ENCODE measurements around the gene IFI35. TPM values are rescaled to one million over a fixed set of nuclear protein-coding genes. Genes with fewer than 3 reads are reported as not detected.

Gene IFI35
- total and polyA plus RNA-seq, 12 donors: 7.0 to 61.6 (median 13.6) TPM

GRCh38 chr17:43025766-43026537 lies 19.4 kb downstream of the IFI35 start:
- WGBS, 2 donors: 64% methylated on average over 15 to 16 of the region's 16 CpGs
- Histone ChIP-seq H3K36me3 (no peaks in the 10 kb centered on the region), H3K9me3 (no peaks in the 10 kb centered on the region), H3K27ac (no peak overlapping the region), H3K4me3 (peak overlapping the region in 1 of 10 donors; percentile 62), H3K27me3 (no peaks in the 10 kb centered on the region), H3K4me1 (peaks cover 0 to 25% (median 15%) of the 10 kb centered on the region in 9 donors)
- TF ChIP-seq, protein P1, sequence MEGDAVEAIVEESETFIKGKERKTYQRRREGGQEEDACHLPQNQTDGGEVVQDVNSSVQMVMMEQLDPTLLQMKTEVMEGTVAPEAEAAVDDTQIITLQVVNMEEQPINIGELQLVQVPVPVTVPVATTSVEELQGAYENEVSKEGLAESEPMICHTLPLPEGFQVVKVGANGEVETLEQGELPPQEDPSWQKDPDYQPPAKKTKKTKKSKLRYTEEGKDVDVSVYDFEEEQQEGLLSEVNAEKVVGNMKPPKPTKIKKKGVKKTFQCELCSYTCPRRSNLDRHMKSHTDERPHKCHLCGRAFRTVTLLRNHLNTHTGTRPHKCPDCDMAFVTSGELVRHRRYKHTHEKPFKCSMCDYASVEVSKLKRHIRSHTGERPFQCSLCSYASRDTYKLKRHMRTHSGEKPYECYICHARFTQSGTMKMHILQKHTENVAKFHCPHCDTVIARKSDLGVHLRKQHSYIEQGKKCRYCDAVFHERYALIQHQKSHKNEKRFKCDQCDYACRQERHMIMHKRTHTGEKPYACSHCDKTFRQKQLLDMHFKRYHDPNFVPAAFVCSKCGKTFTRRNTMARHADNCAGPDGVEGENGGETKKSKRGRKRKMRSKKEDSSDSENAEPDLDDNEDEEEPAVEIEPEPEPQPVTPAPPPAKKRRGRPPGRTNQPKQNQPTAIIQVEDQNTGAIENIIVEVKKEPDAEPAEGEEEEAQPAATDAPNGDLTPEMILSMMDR (IDR thresholded peaks at IDR 0.05): no peak
- no peak for DNase-seq
- intact Hi-C loops (cut with DNase I): loop anchor here in 7 of 10 donors (5.0 to 10.0 kb wide), 6 partner anchors 61 to 339 kb away; partner anchors contain the start of genes BRCA1 (in 5 of the 7) and NBR1 (in 1 of the 7)
- no peak for ATAC-seq

- no peak overlapping the region for H3K27ac ChIP-seq
- no peak overlapping the region for H3K4me3 ChIP-seq
- WGBS, 2 donors: 76 to 84% methylated on average over 5 of the region's 5 CpGs
- ATAC-seq (no peak), DNase-seq (no peak)
- H3K36me3 ChIP-seq: no peaks in the 10 kb centered on the region
- H3K9me3 ChIP-seq: no peaks in the 10 kb centered on the region
- H3K4me1 ChIP-seq: peaks cover 0 to 21% (median 12%) of the 10 kb centered on the region in 9 donors
- TF ChIP-seq, protein P1 (IDR thresholded peaks at IDR 0.05): no peak
- intact Hi-C loops (cut with DNase I): loop anchor here in 7 of 10 donors (5.0 to 10.0 kb wide), 6 partner anchors 61 to 338 kb away; partner anchors contain the start of genes BRCA1 (in 5 of the 7) and NBR1 (in 1 of the 7)
- H3K27me3 ChIP-seq: no peaks in the 10 kb centered on the region
These were observed 20.0 kb downstream of the IFI35 start for GRCh38 chr17:43026595-43026994.

- Histone ChIP-seq H3K27me3 (no peaks in the 10 kb centered on the region), H3K27ac (no peak overlapping the region), H3K36me3 (no peaks in the 10 kb centered on the region), H3K9me3 (no peaks in the 10 kb centered on the region), H3K4me3 (no peak overlapping the region), H3K4me1 (peaks cover 0 to 19% (median 12%) of the 10 kb centered on the region in 9 donors)
- DNase-seq (no peak), ATAC-seq (no peak)
- intact Hi-C loops (cut with DNase I): loop anchor here in 7 of 10 donors (5.0 to 10.0 kb wide), 6 partner anchors 60 to 337 kb away; partner anchors contain the start of genes BRCA1 (in 5 of the 7) and NBR1 (in 1 of the 7)
- WGBS, 2 donors: 76 to 81% methylated on average over 9 of the region's 9 CpGs
- TF ChIP-seq, protein P1 (IDR thresholded peaks at IDR 0.05): no peak
These were observed 20.8 kb downstream of the IFI35 start for GRCh38 chr17:43027091-43028032.
